ACHN (cell line): ENCODE results near the gene NLRP9.

Experiments
- DNase-seq: peaks from one replicate; pipeline ENCODE4 v3.0.0-alpha.2; 2015
- in situ Hi-C: cut with HindIII; loops from 2 replicates; pipeline ENCODE4 v1.10.0; 2017; ENCODE audit warnings: low sequenced_read_pairs, low pct_ligation_motif_present, low pct_unique_long_range_greater_than_20kb

The NLRP9 gene

GRCh38 chr19:55711719-55712118 lies 26.5 kb downstream of the NLRP9 start:
- no peak for DNase-seq

GRCh38 chr19:55705972-55706371 lies 32.2 kb downstream of the NLRP9 start:
- no peak for DNase-seq
- in situ Hi-C loops: no loop called here

More at GRCh38 chr19:55711719-55712118, 26.5 kb downstream of the NLRP9 start:
- in situ Hi-C loops: no loop called here

GRCh38 chr19:55704494-55705245 lies 33.5 kb downstream of the NLRP9 start:
- DNase-seq: no peak
- in situ Hi-C loops: no loop called here

- no peak for DNase-seq
- in situ Hi-C loops: no loop called here
These were observed 34.4 kb downstream of the NLRP9 start for GRCh38 chr19:55703790-55704215.

- in situ Hi-C loops: no loop called here
- no peak for DNase-seq
These were observed 36.0 kb downstream of the NLRP9 start for GRCh38 chr19:55702131-55702627.

- in situ Hi-C loops: no loop called here
- DNase-seq: no peak
These were observed 37.4 kb downstream of the NLRP9 start for GRCh38 chr19:55700813-55701212.

- in situ Hi-C loops: no loop called here
- DNase-seq: no peak
These were observed 39.0 kb downstream of the NLRP9 start for GRCh38 chr19:55699221-55699620.

- in situ Hi-C loops: no loop called here
- DNase-seq: no peak
These were observed 39.9 kb downstream of the NLRP9 start for GRCh38 chr19:55698256-55698655.

- in situ Hi-C loops: no loop called here
- no peak for DNase-seq
These were observed 40.5 kb downstream of the NLRP9 start for GRCh38 chr19:55697698-55698097.

GRCh38 chr19:55697069-55697440 lies 41.1 kb downstream of the NLRP9 start:
- no peak for DNase-seq
- in situ Hi-C loops: no loop called here

- no peak for DNase-seq
- in situ Hi-C loops: no loop called here
These were observed 41.7 kb downstream of the NLRP9 start for GRCh38 chr19:55696301-55697068.

GRCh38 chr19:55695511-55696290 lies 42.5 kb downstream of the NLRP9 start:
- in situ Hi-C loops: no loop called here
- no peak for DNase-seq

- in situ Hi-C loops: no loop called here
These were observed 43.3 kb downstream of the NLRP9 start for GRCh38 chr19:55694656-55695491.

GRCh38 chr19:55694241-55694655 lies 44.0 kb downstream of the NLRP9 start:
- DNase-seq: no peak
- in situ Hi-C loops: no loop called here

More at GRCh38 chr19:55694656-55695491, 43.3 kb downstream of the NLRP9 start:
- no peak for DNase-seq

GRCh38 chr19:55693336-55693974 lies 44.7 kb downstream of the NLRP9 start:
- in situ Hi-C loops: no loop called here
- DNase-seq: no peak

- in situ Hi-C loops: no loop called here
- DNase-seq: no peak
These were observed 45.5 kb downstream of the NLRP9 start for GRCh38 chr19:55692681-55693081.

GRCh38 chr19:55691561-55692481 lies 46.4 kb downstream of the NLRP9 start:
- no peak for DNase-seq
- in situ Hi-C loops: no loop called here
